ENCODE data around the gene IFI30. TPM values are rescaled to one million over a fixed set of nuclear protein-coding genes. Genes with fewer than 3 reads are reported as not detected.

Gene IFI30
- total and polyA plus RNA-seq, 2 donors, result 148 to 237 TPM

DNA sequence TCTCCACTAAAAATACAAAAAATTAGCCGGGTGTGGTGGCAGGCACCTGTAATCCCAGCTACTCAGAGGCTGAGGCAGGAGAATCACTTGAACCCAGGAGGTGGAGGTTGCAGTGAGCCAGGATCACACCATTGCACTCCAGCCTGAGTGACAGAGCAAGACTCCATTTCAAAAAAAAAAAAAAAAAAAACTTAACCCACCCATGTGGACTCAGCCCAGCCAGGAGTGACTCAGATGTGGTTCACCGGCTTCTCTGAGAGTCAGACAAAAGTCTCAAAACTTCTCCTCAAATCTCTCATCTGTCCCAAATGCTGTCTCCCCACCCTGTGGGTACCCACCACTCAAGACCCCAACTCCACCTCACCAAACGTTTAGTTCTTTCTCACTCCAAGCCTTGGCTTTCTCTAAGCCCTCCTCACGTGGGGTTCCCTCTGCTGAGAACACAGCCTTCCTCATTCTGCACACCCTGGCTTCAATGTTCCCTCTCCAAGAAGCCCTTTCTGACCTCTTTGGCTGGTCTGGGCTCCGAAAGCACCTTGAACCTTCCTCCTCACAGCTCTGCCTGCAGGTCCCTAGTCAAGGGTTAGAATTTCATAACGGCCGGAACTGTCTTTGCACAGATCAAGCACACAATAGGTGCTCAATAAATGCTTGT, 41.3 kb downstream of the IFI30 start:
- no peak overlapping the region for H3K4me3 ChIP-seq (ENCODE audit: low read length in 2 of 2)
- H3K36me3 ChIP-seq (ENCODE audit: control insufficient read depth in 2 of 2, insufficient read depth in 2 of 2, low read length in 1 of 2), result no peaks in the 10 kb centered on the region
- no peak for DNase-seq (ENCODE audit: low read depth in 6 of 9, low spot score in 9 of 9)
- H3K9me3 ChIP-seq (ENCODE audit: control insufficient read depth in 2 of 2, insufficient read depth in 1 of 2, low read length in 1 of 2), result no peaks in the 10 kb centered on the region
- no peaks in the 10 kb centered on the region for H3K4me1 ChIP-seq (ENCODE audit: control insufficient read depth in 2 of 2, insufficient read depth in 2 of 2, low read length in 2 of 2)
- WGBS, result 77% methylated on average over 7 of the region's 7 CpGs
- H3K27me3 ChIP-seq (ENCODE audit: control insufficient read depth in 2 of 2, insufficient read depth in 1 of 2, low read length in 1 of 2), result peaks cover 0 to 32% of the 10 kb centered on the region in 2 donors
- no peak overlapping the region for H3K27ac ChIP-seq (ENCODE audit: low read depth in 1 of 2, low read length in 1 of 2)

DNA sequence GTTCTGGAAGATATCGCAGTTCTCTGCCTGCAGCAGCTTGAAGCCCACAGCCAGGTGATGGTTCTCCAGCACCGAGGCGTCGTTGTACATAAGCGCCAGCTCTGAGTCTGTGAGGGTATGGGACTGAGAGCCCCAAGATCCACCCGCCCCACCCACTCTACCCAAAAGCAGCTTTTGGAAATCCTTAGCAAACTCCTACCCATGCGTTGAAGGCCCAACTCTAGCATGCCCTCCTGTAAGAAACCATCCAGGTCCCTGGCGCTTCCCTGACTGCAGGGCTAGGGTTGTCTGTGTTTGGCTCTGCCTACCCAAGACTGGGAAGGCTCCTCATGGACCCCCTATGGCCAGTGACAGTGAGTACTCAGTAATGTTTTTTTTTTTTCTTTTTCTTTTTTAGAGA, 43.2 kb downstream of the IFI30 start:
- no peak overlapping the region for H3K27ac ChIP-seq (ENCODE audit: low read depth in 1 of 2, low read length in 1 of 2)
- H3K4me1 ChIP-seq (ENCODE audit: control insufficient read depth in 2 of 2, insufficient read depth in 2 of 2, low read length in 2 of 2), result no peaks in the 10 kb centered on the region
- DNase-seq (ENCODE audit: low read depth in 6 of 9, low spot score in 9 of 9), result no peak
- no peaks in the 10 kb centered on the region for H3K9me3 ChIP-seq (ENCODE audit: control insufficient read depth in 2 of 2, insufficient read depth in 1 of 2, low read length in 1 of 2)
- over 99% methylated on average over 8 of the region's 8 CpGs for WGBS
- no peak overlapping the region for H3K4me3 ChIP-seq (ENCODE audit: low read length in 2 of 2)
- H3K27me3 ChIP-seq (ENCODE audit: control insufficient read depth in 2 of 2, insufficient read depth in 1 of 2, low read length in 1 of 2), result peaks cover 5 to 40% of the 10 kb centered on the region in 2 donors
- no peaks in the 10 kb centered on the region for H3K36me3 ChIP-seq (ENCODE audit: control insufficient read depth in 2 of 2, insufficient read depth in 2 of 2, low read length in 1 of 2)

DNA sequence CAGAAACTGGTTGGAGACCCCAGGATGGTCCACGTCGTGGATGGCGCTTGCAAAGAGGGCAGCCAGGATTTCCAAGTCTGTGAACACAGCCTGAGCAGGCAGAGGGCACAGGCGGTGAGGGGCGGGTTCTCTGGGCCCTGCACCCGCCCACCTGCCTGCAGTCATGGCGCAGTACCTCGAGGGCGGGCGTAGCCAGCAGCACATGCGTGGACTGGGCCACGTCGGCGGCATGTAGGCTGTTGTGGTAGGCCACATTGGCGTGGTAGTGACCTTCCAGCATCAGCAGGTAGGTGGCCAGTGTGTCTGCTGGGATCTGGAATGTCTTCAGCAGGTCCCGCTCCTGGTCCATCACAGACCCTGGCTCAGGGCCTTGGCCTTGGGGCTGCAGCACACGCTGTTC, 44.5 kb downstream of the IFI30 start:
- Histone ChIP-seq H3K36me3 (ENCODE audit: control insufficient read depth in 2 of 2, insufficient read depth in 2 of 2, low read length in 1 of 2) (no peaks in the 10 kb centered on the region), H3K4me3 (ENCODE audit: low read length in 2 of 2) (no peak overlapping the region), H3K27me3 (ENCODE audit: control insufficient read depth in 2 of 2, insufficient read depth in 1 of 2, low read length in 1 of 2) (peaks cover 11 to 51% of the 10 kb centered on the region in 2 donors), H3K27ac (ENCODE audit: low read depth in 1 of 2, low read length in 1 of 2) (no peak overlapping the region), H3K4me1 (ENCODE audit: control insufficient read depth in 2 of 2, insufficient read depth in 2 of 2, low read length in 2 of 2) (no peaks in the 10 kb centered on the region), H3K9me3 (ENCODE audit: control insufficient read depth in 2 of 2, insufficient read depth in 1 of 2, low read length in 1 of 2) (no peaks in the 10 kb centered on the region)
- WGBS, result 91% methylated on average over 17 of the region's 17 CpGs
- no peak for DNase-seq (ENCODE audit: low read depth in 6 of 9, low spot score in 9 of 9)

GRCh38 chr19:18218600-18218999, 45.0 kb downstream of the IFI30 start:
- Histone ChIP-seq H3K4me1 (ENCODE audit: control insufficient read depth in 2 of 2, insufficient read depth in 2 of 2, low read length in 2 of 2) (no peaks in the 10 kb centered on the region), H3K27me3 (ENCODE audit: control insufficient read depth in 2 of 2, insufficient read depth in 1 of 2, low read length in 1 of 2) (peaks cover 12 to 54% of the 10 kb centered on the region in 2 donors), H3K9me3 (ENCODE audit: control insufficient read depth in 2 of 2, insufficient read depth in 1 of 2, low read length in 1 of 2) (no peaks in the 10 kb centered on the region), H3K36me3 (ENCODE audit: control insufficient read depth in 2 of 2, insufficient read depth in 2 of 2, low read length in 1 of 2) (no peaks in the 10 kb centered on the region), H3K4me3 (ENCODE audit: low read length in 2 of 2) (no peak overlapping the region), H3K27ac (ENCODE audit: low read depth in 1 of 2, low read length in 1 of 2) (no peak overlapping the region)
- DNase-seq (ENCODE audit: low read depth in 6 of 9, low spot score in 9 of 9), result no peak
- 86% methylated on average over 3 of the region's 3 CpGs for WGBS

GRCh38 chr19:18219911-18220631, 46.5 kb downstream of the IFI30 start:
- Histone ChIP-seq H3K36me3 (ENCODE audit: control insufficient read depth in 2 of 2, insufficient read depth in 2 of 2, low read length in 1 of 2) (no peaks in the 10 kb centered on the region), H3K4me3 (ENCODE audit: low read length in 2 of 2) (no peak overlapping the region), H3K4me1 (ENCODE audit: control insufficient read depth in 2 of 2, insufficient read depth in 2 of 2, low read length in 2 of 2) (peaks cover 0 to 11% of the 10 kb centered on the region in 2 donors), H3K27me3 (ENCODE audit: control insufficient read depth in 2 of 2, insufficient read depth in 1 of 2, low read length in 1 of 2) (peaks cover 27 to 66% of the 10 kb centered on the region in 2 donors), H3K27ac (ENCODE audit: low read depth in 1 of 2, low read length in 1 of 2) (no peak overlapping the region), H3K9me3 (ENCODE audit: control insufficient read depth in 2 of 2, insufficient read depth in 1 of 2, low read length in 1 of 2) (peaks cover 1 to 4% of the 10 kb centered on the region in 2 donors)
- DNase-seq (ENCODE audit: low read depth in 6 of 9, low spot score in 9 of 9), result no peak
- 76% methylated on average over 28 of the region's 28 CpGs for WGBS

- H3K4me3 ChIP-seq (ENCODE audit: low read length in 2 of 2), result no peak overlapping the region
- H3K9me3 ChIP-seq (ENCODE audit: control insufficient read depth in 2 of 2, insufficient read depth in 1 of 2, low read length in 1 of 2), result peaks cover 1 to 4% of the 10 kb centered on the region in 2 donors
- H3K36me3 ChIP-seq (ENCODE audit: control insufficient read depth in 2 of 2, insufficient read depth in 2 of 2, low read length in 1 of 2), result no peaks in the 10 kb centered on the region
- WGBS, result 12% methylated on average over 33 of the region's 33 CpGs
- peaks cover 32 to 73% of the 10 kb centered on the region in 2 donors for H3K27me3 ChIP-seq (ENCODE audit: control insufficient read depth in 2 of 2, insufficient read depth in 1 of 2, low read length in 1 of 2)
- H3K4me1 ChIP-seq (ENCODE audit: control insufficient read depth in 2 of 2, insufficient read depth in 2 of 2, low read length in 2 of 2), result peaks cover 0 to 13% of the 10 kb centered on the region in 2 donors
- no peak for DNase-seq (ENCODE audit: low read depth in 6 of 9, low spot score in 9 of 9)
- no peak overlapping the region for H3K27ac ChIP-seq (ENCODE audit: low read depth in 1 of 2, low read length in 1 of 2)
Measured at GRCh38 chr19:18220632-18221275, 47.1 kb downstream of the IFI30 start.

- no peaks in the 10 kb centered on the region for H3K36me3 ChIP-seq (ENCODE audit: control insufficient read depth in 2 of 2, insufficient read depth in 2 of 2, low read length in 1 of 2)
- peaks cover 0 to 13% of the 10 kb centered on the region in 2 donors for H3K4me1 ChIP-seq (ENCODE audit: control insufficient read depth in 2 of 2, insufficient read depth in 2 of 2, low read length in 2 of 2)
- no peak overlapping the region for H3K4me3 ChIP-seq (ENCODE audit: low read length in 2 of 2)
- no peak for DNase-seq (ENCODE audit: low read depth in 6 of 9, low spot score in 9 of 9)
- 88% methylated on average over 25 of the region's 25 CpGs for WGBS
- H3K9me3 ChIP-seq (ENCODE audit: control insufficient read depth in 2 of 2, insufficient read depth in 1 of 2, low read length in 1 of 2), result peaks cover 1 to 4% of the 10 kb centered on the region in 2 donors
- H3K27ac ChIP-seq (ENCODE audit: low read depth in 1 of 2, low read length in 1 of 2), result no peak overlapping the region
- peaks cover 44 to 86% of the 10 kb centered on the region in 2 donors for H3K27me3 ChIP-seq (ENCODE audit: control insufficient read depth in 2 of 2, insufficient read depth in 1 of 2, low read length in 1 of 2)
Measured at GRCh38 chr19:18221815-18222725, 48.5 kb downstream of the IFI30 start.

GRCh38 chr19:18223860-18224524, 50.4 kb downstream of the IFI30 start:
- peaks cover 50 to 91% of the 10 kb centered on the region in 2 donors for H3K27me3 ChIP-seq (ENCODE audit: control insufficient read depth in 2 of 2, insufficient read depth in 1 of 2, low read length in 1 of 2)
- no peak overlapping the region for H3K27ac ChIP-seq (ENCODE audit: low read depth in 1 of 2, low read length in 1 of 2)
- peak in 1 of 9 donors; percentile 12 for DNase-seq (ENCODE audit: low read depth in 6 of 9, low spot score in 9 of 9)
- peak overlapping the region; percentile 9 to 21 for H3K4me3 ChIP-seq (ENCODE audit: low read length in 2 of 2)
- WGBS, result 12% methylated on average over 39 of the region's 39 CpGs
- no peaks in the 10 kb centered on the region for H3K36me3 ChIP-seq (ENCODE audit: control insufficient read depth in 2 of 2, insufficient read depth in 2 of 2, low read length in 1 of 2)
- peaks cover 1 to 4% of the 10 kb centered on the region in 2 donors for H3K9me3 ChIP-seq (ENCODE audit: control insufficient read depth in 2 of 2, insufficient read depth in 1 of 2, low read length in 1 of 2)
- peaks cover 0 to 13% of the 10 kb centered on the region in 2 donors for H3K4me1 ChIP-seq (ENCODE audit: control insufficient read depth in 2 of 2, insufficient read depth in 2 of 2, low read length in 2 of 2)

Data from thymus (tissue), 11 donors.